ENCODE data around the gene KDM2A. TPM values are rescaled to one million over a fixed set of nuclear protein-coding genes. Genes with fewer than 3 reads are reported as not detected.

KDM2A gene
- total RNA-seq, 4 donors from 2014 or later = 48.2 to 94.9 (median 73.5) TPM

- DNase-seq = no peak
- intact Hi-C loops (cut with DNase I; ENCODE audit: low total_unique reads) = no loop called here
- H3K9me3 ChIP-seq = no peaks in the 10 kb centered on the region
- H3K27ac ChIP-seq = no peak overlapping the region
- TF ChIP-seq CTCF (IDR thresholded peaks at IDR 0.05) (no peak), POLR2A (IDR thresholded peaks at IDR 0.05) (no peak)
- no peak overlapping the region for H3K4me3 ChIP-seq
- H3K36me3 ChIP-seq = no peaks in the 10 kb centered on the region
- H3K27me3 ChIP-seq = no peaks in the 10 kb centered on the region
- H3K4me1 ChIP-seq = no peaks in the 10 kb centered on the region
These were observed 23.9 kb upstream of the KDM2A start for GRCh38 chr11:67095214-67095507.

- intact Hi-C loops (cut with DNase I; ENCODE audit: low total_unique reads) = no loop called here
- no peak for DNase-seq
These were observed 20.1 kb upstream of the KDM2A start for GRCh38 chr11:67098799-67099429.

GRCh38 chr11:67099831-67100324, 19.2 kb upstream of the KDM2A start:
- H3K27me3 ChIP-seq = no peaks in the 10 kb centered on the region
- H3K27ac ChIP-seq = no peak overlapping the region
- no peak overlapping the region for H3K4me3 ChIP-seq
- intact Hi-C loops (cut with DNase I; ENCODE audit: low total_unique reads) = no loop called here
- DNase-seq = no peak
- H3K9me3 ChIP-seq = no peaks in the 10 kb centered on the region
- H3K36me3 ChIP-seq = no peaks in the 10 kb centered on the region
- no peak for TF ChIP-seq POLR2A (IDR thresholded peaks at IDR 0.05)
- TF ChIP-seq CTCF (IDR thresholded peaks at IDR 0.05) = no peak
- no peaks in the 10 kb centered on the region for H3K4me1 ChIP-seq

More at GRCh38 chr11:67098799-67099429, 20.1 kb upstream of the KDM2A start:
- Histone ChIP-seq H3K27ac (no peak overlapping the region), H3K4me3 (no peak overlapping the region), H3K27me3 (no peaks in the 10 kb centered on the region), H3K36me3 (no peaks in the 10 kb centered on the region), H3K4me1 (no peaks in the 10 kb centered on the region), H3K9me3 (no peaks in the 10 kb centered on the region)
- no peak for TF ChIP-seq POLR2A (IDR thresholded peaks at IDR 0.05)

- intact Hi-C loops (cut with DNase I; ENCODE audit: low total_unique reads) = no loop called here
- no peaks in the 10 kb centered on the region for H3K27me3 ChIP-seq
- no peaks in the 10 kb centered on the region for H3K9me3 ChIP-seq
- H3K4me3 ChIP-seq = no peak overlapping the region
- H3K36me3 ChIP-seq = no peaks in the 10 kb centered on the region
- no peak for DNase-seq
- no peaks in the 10 kb centered on the region for H3K4me1 ChIP-seq
- H3K27ac ChIP-seq = no peak overlapping the region
- TF ChIP-seq CTCF (IDR thresholded peaks at IDR 0.05) (no peak), POLR2A (IDR thresholded peaks at IDR 0.05) (no peak)
These were observed 16.4 kb upstream of the KDM2A start for GRCh38 chr11:67102664-67103063.

GRCh38 chr11:67105964-67106363, 13.1 kb upstream of the KDM2A start:
- Histone ChIP-seq H3K36me3 (no peaks in the 10 kb centered on the region), H3K27me3 (no peaks in the 10 kb centered on the region), H3K27ac (no peak overlapping the region), H3K4me3 (no peak overlapping the region), H3K4me1 (no peaks in the 10 kb centered on the region), H3K9me3 (no peaks in the 10 kb centered on the region)
- no peak for TF ChIP-seq POLR2A (IDR thresholded peaks at IDR 0.05)
- no peak for TF ChIP-seq CTCF (IDR thresholded peaks at IDR 0.05)
- intact Hi-C loops (cut with DNase I; ENCODE audit: low total_unique reads) = no loop called here
- no peak for DNase-seq

- no peak overlapping the region for H3K27ac ChIP-seq
- H3K4me3 ChIP-seq = no peak overlapping the region
- intact Hi-C loops (cut with DNase I; ENCODE audit: low total_unique reads) = no loop called here
- no peaks in the 10 kb centered on the region for H3K4me1 ChIP-seq
- no peaks in the 10 kb centered on the region for H3K9me3 ChIP-seq
- no peaks in the 10 kb centered on the region for H3K27me3 ChIP-seq
- no peak for TF ChIP-seq CTCF (IDR thresholded peaks at IDR 0.05)
- TF ChIP-seq POLR2A (IDR thresholded peaks at IDR 0.05) = no peak
- DNase-seq = no peak
- no peaks in the 10 kb centered on the region for H3K36me3 ChIP-seq
These were observed 7.8 kb upstream of the KDM2A start for GRCh38 chr11:67111261-67111660.

Measured in uterus (tissue), 4 donors.